ENCODE results near the gene RASL10B. TPM values are rescaled to one million over a fixed set of nuclear protein-coding genes. Genes with fewer than 3 reads are reported as not detected.

The RASL10B gene
- polyA plus RNA-seq, 1 donor (not counting 4 experiments of a cell fraction or from before 2014, with no cell fraction given): 0.07 TPM

- no peak for DNase-seq (ENCODE audit: low read depth, low spot score)
- FAIRE-seq: no peak
- no peak overlapping the region for H3K4me2 ChIP-seq (ENCODE audit: control insufficient read depth, extremely low read depth, insufficient read depth, low read depth, low read length)
- no peaks in the 10 kb centered on the region for H3K79me2 ChIP-seq (ENCODE audit: control insufficient read depth, insufficient read depth, low read length)
- no peaks in the 10 kb centered on the region for H3K4me1 ChIP-seq (ENCODE audit: control insufficient read depth, extremely low read depth, insufficient read depth, low read length)
- no peak overlapping the region for H3K4me3 ChIP-seq (ENCODE audit: control insufficient read depth in 2 of 3, extremely low read depth in 1 of 3, insufficient read depth in 2 of 3, low read depth in 1 of 3, low read length in 3 of 3)
- no peak overlapping the region for H2AFZ ChIP-seq (ENCODE audit: control insufficient read depth, low read length)
- H3K27ac ChIP-seq (ENCODE audit: control insufficient read depth, insufficient read depth, low read length): no peak overlapping the region
- H3K9ac ChIP-seq (ENCODE audit: control insufficient read depth, extremely low read depth, insufficient read depth, low read length): no peak overlapping the region
- H4K20me1 ChIP-seq (ENCODE audit: control insufficient read depth, extremely low read depth, insufficient read depth, low read length): no peaks in the 10 kb centered on the region
- H3K36me3 ChIP-seq (ENCODE audit: control insufficient read depth in 2 of 2, extremely low read depth in 1 of 2, insufficient read depth in 2 of 2, low read length in 2 of 2): peaks cover 25 to 31% of the 10 kb centered on the region in 2 experiments
- no peaks in the 10 kb centered on the region for H3K9me3 ChIP-seq (ENCODE audit: control insufficient read depth, low read depth, low read length)
- TF ChIP-seq CTCF (optimal IDR thresholded peaks at IDR 0.05 in 1 of 3, IDR thresholded peaks at IDR 0.05 in 1 of 3, conservative IDR thresholded peaks at IDR 0.05 in 1 of 3; ENCODE audit: extremely low read depth in 1 of 3, insufficient read depth in 2 of 3, low read length in 3 of 3) (no peak), EZH2 (IDR thresholded peaks at IDR 0.05; ENCODE audit: low read length) (no peak)
- no peaks in the 10 kb centered on the region for H3K27me3 ChIP-seq (ENCODE audit: control insufficient read depth, extremely low read depth, insufficient read depth, low read length)
- no peaks in the 10 kb centered on the region for H3K9me1 ChIP-seq (ENCODE audit: control insufficient read depth, extremely low read depth, insufficient read depth, low read length)
- dilution Hi-C loops (cut with MboI; ENCODE audit: extremely low pct_ligation_motif_present, low sequenced_read_pairs): no loop called here
Measured at GRCh38 chr17:35716173-35716572, 15.3 kb upstream of the RASL10B start.

DNA sequence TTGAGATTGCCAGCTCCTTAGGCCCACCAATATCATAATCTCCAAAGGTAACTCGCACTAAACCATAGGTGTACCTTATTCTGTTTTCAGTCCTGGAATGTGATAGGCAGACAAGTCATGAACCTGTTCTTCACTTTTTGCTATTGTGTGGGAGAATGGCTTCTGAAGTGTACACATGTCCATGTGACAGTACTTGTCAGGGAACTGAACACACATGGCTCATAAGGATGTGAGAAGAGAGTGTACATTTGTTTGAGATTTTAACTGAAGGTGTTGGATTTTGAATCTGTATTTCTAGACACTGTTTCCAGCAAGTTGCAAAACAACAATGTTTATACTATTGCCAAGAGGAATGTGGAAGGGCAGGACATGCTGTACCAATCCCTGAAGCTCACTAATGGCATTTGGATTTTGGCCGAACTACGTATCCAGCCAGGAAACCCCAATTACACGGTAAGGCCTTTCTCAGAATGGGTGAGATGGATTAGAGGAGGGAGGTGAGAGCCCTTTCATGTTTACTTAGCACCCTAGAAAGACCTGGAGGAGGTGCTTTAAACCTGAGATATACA lies 14.5 kb upstream of the RASL10B start:
- peaks cover 24 to 30% of the 10 kb centered on the region in 2 experiments for H3K36me3 ChIP-seq (ENCODE audit: control insufficient read depth in 2 of 2, extremely low read depth in 1 of 2, insufficient read depth in 2 of 2, low read length in 2 of 2)
- no peaks in the 10 kb centered on the region for H3K4me1 ChIP-seq (ENCODE audit: control insufficient read depth, extremely low read depth, insufficient read depth, low read length)

More for the DNA sequence above, 14.5 kb upstream of the RASL10B start:
- no peak overlapping the region for H3K4me2 ChIP-seq (ENCODE audit: control insufficient read depth, extremely low read depth, insufficient read depth, low read depth, low read length)
- H3K9me3 ChIP-seq (ENCODE audit: control insufficient read depth, low read depth, low read length): no peaks in the 10 kb centered on the region
- no peaks in the 10 kb centered on the region for H3K27me3 ChIP-seq (ENCODE audit: control insufficient read depth, extremely low read depth, insufficient read depth, low read length)
- H3K9me1 ChIP-seq (ENCODE audit: control insufficient read depth, extremely low read depth, insufficient read depth, low read length): no peaks in the 10 kb centered on the region
- no peaks in the 10 kb centered on the region for H4K20me1 ChIP-seq (ENCODE audit: control insufficient read depth, extremely low read depth, insufficient read depth, low read length)
- FAIRE-seq (no peak), DNase-seq (ENCODE audit: low read depth, low spot score) (no peak)
- TF ChIP-seq CTCF (optimal IDR thresholded peaks at IDR 0.05 in 1 of 3, IDR thresholded peaks at IDR 0.05 in 1 of 3, conservative IDR thresholded peaks at IDR 0.05 in 1 of 3; ENCODE audit: extremely low read depth in 1 of 3, insufficient read depth in 2 of 3, low read length in 3 of 3): no peak
- no peak for TF ChIP-seq EZH2 (IDR thresholded peaks at IDR 0.05; ENCODE audit: low read length)
- H3K9ac ChIP-seq (ENCODE audit: control insufficient read depth, extremely low read depth, insufficient read depth, low read length): no peak overlapping the region
- dilution Hi-C loops (cut with MboI; ENCODE audit: extremely low pct_ligation_motif_present, low sequenced_read_pairs): no loop called here
- H3K27ac ChIP-seq (ENCODE audit: control insufficient read depth, insufficient read depth, low read length): no peak overlapping the region
- no peak overlapping the region for H2AFZ ChIP-seq (ENCODE audit: control insufficient read depth, low read length)
- H3K4me3 ChIP-seq (ENCODE audit: control insufficient read depth in 2 of 3, extremely low read depth in 1 of 3, insufficient read depth in 2 of 3, low read depth in 1 of 3, low read length in 3 of 3): no peak overlapping the region
- H3K79me2 ChIP-seq (ENCODE audit: control insufficient read depth, insufficient read depth, low read length): no peaks in the 10 kb centered on the region

Measured in keratinocyte (primary cell).